ENCODE results near the gene SLC6A3. TPM values are rescaled to one million over a fixed set of nuclear protein-coding genes. Genes with fewer than 3 reads are reported as not detected.

The SLC6A3 gene
- total RNA-seq, 1 experiment from 2014 or later, result 0.05 TPM

GRCh38 chr5:1421521-1422341, 23.5 kb downstream of the SLC6A3 start:
- Histone ChIP-seq H3K4me3 (ENCODE audit: low read depth in 2 of 2, low read length in 2 of 2) (no peak overlapping the region), H3K4me1 (ENCODE audit: control insufficient read depth, insufficient read depth, low read length) (no peaks in the 10 kb centered on the region), H3K9me3 (ENCODE audit: control insufficient read depth, insufficient read depth, low read depth, low read length) (no peaks in the 10 kb centered on the region), H3K27ac (ENCODE audit: low read length) (no peak overlapping the region), H3K27me3 (ENCODE audit: control insufficient read depth, insufficient read depth, low read length) (no peaks in the 10 kb centered on the region), H3K36me3 (ENCODE audit: control insufficient read depth, insufficient read depth, low read length) (no peaks in the 10 kb centered on the region)
- POLR2A ChIA-PET, result no interaction called here
- in situ Hi-C loops (cut with HindIII; ENCODE audit: low pct_unique_long_range_greater_than_20kb, low sequenced_read_pairs) (no loop called here), intact Hi-C loops (cut with micrococcal nuclease; ENCODE audit: unreplicated experiment) (no loop called here)
- no peak for TF ChIP-seq POLR2AphosphoS5 (IDR thresholded peaks at IDR 0.05; ENCODE audit: low read depth, low read length)
- TF ChIP-seq CTCF (IDR thresholded peaks at IDR 0.05), result no peak
- TF ChIP-seq TCF7L2 (IDR thresholded peaks at IDR 0.05; ENCODE audit: low read depth, low read length), result no peak
- TF ChIP-seq REST (IDR thresholded peaks at IDR 0.05; ENCODE audit: insufficient read depth in 1 of 2, low read depth in 2 of 2, low read length in 1 of 2), result no peak
- TF ChIP-seq SIN3A (IDR thresholded peaks at IDR 0.05; ENCODE audit: borderline replicate concordance, insufficient read depth, low read depth, low read length), result no peak
- DNase-seq (ENCODE audit: low read depth, low spot score), result no peak
- ATAC-seq, result no peak
- no TSS peak for BruUV-seq (replicated peaks)
- CTCF ChIA-PET, result no interaction called here

- intact Hi-C loops (cut with micrococcal nuclease; ENCODE audit: unreplicated experiment) (no loop called here), in situ Hi-C loops (cut with HindIII; ENCODE audit: low pct_unique_long_range_greater_than_20kb, low sequenced_read_pairs) (no loop called here)
- TF ChIP-seq POLR2AphosphoS5 (IDR thresholded peaks at IDR 0.05; ENCODE audit: low read depth, low read length), result no peak
- TF ChIP-seq CTCF (IDR thresholded peaks at IDR 0.05), result no peak
- TF ChIP-seq SIN3A (IDR thresholded peaks at IDR 0.05; ENCODE audit: borderline replicate concordance, insufficient read depth, low read depth, low read length), result no peak
- TF ChIP-seq REST (IDR thresholded peaks at IDR 0.05; ENCODE audit: insufficient read depth in 1 of 2, low read depth in 2 of 2, low read length in 1 of 2), result no peak
- TF ChIP-seq TCF7L2 (IDR thresholded peaks at IDR 0.05; ENCODE audit: low read depth, low read length), result no peak
- Histone ChIP-seq H3K36me3 (ENCODE audit: control insufficient read depth, insufficient read depth, low read length) (no peaks in the 10 kb centered on the region), H3K4me3 (ENCODE audit: low read depth in 2 of 2, low read length in 2 of 2) (no peak overlapping the region), H3K9me3 (ENCODE audit: control insufficient read depth, insufficient read depth, low read depth, low read length) (no peaks in the 10 kb centered on the region), H3K27ac (ENCODE audit: low read length) (no peak overlapping the region), H3K27me3 (ENCODE audit: control insufficient read depth, insufficient read depth, low read length) (no peaks in the 10 kb centered on the region), H3K4me1 (ENCODE audit: control insufficient read depth, insufficient read depth, low read length) (no peaks in the 10 kb centered on the region)
- POLR2A ChIA-PET, result no interaction called here
- CTCF ChIA-PET, result no interaction called here
- no TSS peak for BruUV-seq (replicated peaks)
- no peak for ATAC-seq
- no peak for DNase-seq (ENCODE audit: low read depth, low spot score)
These were observed 24.7 kb downstream of the SLC6A3 start for GRCh38 chr5:1420211-1421195.

All from Panc1 (cell line).